Activated gamma-delta T cell (primary cell): ENCODE results near the gene ANKRD61.
"Not testable (repeated sequence)": the region's sequence is repeated elsewhere in the genome, so short reads cannot be mapped to it uniquely, and the experiment has no call there.

ENCODE experiments used
- DNase-seq: peaks from one replicate; lab custom pipeline; 2025; lab: John Stamatoyannopoulos, UW

Gene ANKRD61

GRCh38 chr7:6031567-6031966 is 391 bp downstream of the ANKRD61 start:
- DNase-seq, result no peak

DNA sequence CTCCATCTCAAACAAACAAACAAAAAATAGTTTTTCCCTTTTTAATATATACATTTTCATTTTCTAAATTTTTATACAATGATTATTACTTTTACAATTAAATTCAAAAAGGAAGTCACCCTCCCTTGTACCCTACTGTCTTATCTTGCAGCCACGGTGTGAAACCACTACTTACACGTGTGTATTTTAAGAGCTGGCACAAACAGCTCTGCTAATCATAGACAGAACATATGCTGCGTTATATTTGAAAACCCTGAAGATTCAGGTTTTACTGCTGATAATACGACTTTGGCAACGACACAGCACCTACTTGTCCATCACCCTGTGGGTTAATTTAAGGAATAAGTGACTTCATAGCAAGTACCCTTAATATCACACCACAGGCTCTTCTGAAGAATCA is 991 bp downstream of the ANKRD61 start:
- DNase-seq, result no peak

DNA sequence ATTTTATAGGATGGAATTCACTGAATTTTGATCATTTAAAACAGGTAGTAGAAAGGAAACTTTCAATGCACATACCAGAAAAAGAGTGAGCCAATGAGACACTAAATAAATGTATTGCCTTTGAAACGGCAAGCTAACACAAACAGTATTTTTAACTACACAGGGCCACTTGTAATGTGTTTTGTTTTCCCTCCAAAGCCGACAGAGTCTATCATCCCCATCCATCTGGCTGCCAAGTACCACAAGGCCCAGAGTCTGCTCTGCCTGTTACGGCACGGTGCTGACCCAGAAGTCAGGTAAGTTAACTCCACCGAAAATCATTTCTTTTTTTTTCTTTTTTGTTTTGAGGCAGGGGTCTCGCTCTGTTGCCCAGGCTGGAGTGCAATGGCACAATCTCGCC is 1.5 kb downstream of the ANKRD61 start:
- no peak for DNase-seq

GRCh38 chr7:6035165-6035564 is 4.0 kb downstream of the ANKRD61 start:
- no peak for DNase-seq

DNA sequence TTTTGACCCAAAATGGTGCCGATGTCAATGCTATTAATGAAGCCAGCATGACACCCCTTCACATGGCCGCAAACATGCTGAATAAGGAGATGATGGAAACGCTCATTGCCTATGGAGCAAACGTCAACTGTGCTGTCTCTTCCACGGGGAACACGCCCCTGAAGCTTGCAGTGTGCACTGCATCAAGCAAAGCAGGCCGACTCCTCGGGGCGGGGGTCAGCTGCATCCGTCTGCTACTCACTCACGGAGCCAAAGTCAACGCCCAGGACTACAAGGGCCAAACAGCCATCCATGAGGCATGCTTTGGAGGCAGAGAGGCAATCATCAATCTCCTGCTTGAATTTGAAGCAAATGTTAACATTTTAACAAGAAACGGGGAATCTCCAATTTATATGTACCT is 4.5 kb downstream of the ANKRD61 start:
- DNase-seq, result no peak

DNA sequence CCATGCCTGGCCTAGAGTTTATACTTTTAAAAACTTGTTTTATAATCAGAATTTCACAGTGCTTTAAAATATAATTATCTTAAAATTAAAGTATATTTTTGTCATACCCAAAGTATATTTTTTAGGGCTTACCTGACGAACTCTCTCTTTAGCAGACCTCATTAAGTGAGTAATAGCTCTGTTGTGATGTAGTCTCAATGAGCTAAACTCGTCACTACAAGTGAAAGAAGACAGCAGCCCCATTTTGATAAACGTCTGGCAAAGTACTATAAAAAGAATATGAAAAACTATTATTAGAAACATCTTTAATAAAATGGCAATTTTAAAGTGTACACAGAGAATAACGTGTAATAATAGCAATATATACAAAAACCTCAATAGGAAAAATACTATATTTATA is 18.6 kb downstream of the ANKRD61 start:
- no peak for DNase-seq

GRCh38 chr7:6051185-6051584 is 20.0 kb downstream of the ANKRD61 start:
- DNase-seq, result not testable (repeated sequence)

DNA sequence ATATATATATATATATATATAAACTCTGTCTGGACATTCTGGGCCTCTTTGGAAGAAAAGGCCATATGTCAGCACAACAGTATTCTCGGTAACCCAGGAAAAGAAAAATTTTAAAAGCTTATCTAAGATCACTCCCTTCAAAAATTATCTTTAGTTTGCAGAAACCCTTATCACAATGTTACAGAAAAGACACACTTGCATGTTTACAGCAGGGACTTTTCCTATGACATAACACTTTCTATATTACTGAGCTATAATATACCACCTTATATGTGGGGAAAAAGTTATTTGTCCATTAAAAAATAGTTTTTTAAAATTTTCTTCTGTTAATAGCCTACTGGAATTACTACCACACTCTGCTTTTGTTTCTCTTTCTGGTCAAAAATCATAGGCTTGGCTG is 25.4 kb downstream of the ANKRD61 start:
- DNase-seq, result no peak

- DNase-seq, result no peak
Measured at GRCh38 chr7:6057316-6058129, 26.3 kb downstream of the ANKRD61 start.

- DNase-seq, result not testable (repeated sequence)
Measured at GRCh38 chr7:6059941-6060340, 28.8 kb downstream of the ANKRD61 start.

- DNase-seq, result no peak
Measured at GRCh38 chr7:6071406-6071805, 40.2 kb downstream of the ANKRD61 start.

DNA sequence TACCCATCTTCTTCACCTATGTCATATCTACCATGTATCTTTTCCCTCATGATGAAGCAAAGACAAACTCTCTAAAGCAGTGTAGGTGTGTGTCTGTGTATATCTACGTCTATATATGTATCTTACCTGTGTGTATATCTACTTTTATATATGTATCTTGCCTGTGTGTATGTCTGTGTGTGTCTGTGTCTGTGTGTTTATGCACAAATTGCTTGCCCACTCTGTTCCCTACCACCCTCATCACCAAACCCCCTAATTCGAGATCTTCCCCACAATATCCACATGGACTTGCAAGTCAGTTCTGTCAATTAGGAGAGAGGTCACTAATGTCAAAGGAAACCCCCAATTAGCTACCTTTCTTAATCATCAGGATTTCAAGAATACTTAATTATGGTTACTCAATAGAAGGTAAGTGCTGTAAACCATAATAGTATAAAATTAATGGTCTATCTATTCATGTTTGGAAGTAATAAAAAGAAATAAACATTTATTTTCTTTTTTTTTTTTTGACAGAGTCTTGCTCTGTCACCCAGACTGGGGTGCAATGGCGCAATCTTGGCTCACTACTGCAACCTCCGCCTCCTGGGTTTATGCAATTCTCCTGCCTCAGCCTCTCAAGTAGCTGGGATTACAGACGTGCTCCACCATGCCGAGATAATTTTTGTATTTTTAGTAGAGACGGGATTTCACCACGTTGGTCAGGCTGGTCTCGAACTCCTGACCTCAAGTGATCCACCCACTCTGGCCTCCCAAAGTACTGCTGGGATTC is 43.6 kb downstream of the ANKRD61 start:
- no peak for DNase-seq

DNA sequence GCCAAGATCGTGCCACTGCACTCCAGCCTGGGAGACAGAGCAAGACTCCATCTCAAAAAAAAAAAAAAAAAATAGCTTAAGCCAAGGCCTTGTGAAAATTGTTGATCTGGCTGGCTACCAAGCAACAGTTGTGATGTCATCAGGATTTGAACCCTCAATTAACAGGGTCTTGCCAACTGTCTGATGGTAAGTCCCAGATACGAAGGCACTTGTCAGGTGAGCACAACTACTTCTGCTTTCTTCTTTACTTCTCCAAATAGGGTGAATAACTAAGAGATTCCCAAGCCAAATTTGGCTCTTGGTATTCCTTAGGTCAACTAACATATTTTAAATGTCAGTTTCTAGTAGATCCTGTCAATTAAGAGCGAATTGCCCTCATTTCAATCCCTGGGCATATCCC is 47.4 kb downstream of the ANKRD61 start:
- DNase-seq, result no peak

DNA sequence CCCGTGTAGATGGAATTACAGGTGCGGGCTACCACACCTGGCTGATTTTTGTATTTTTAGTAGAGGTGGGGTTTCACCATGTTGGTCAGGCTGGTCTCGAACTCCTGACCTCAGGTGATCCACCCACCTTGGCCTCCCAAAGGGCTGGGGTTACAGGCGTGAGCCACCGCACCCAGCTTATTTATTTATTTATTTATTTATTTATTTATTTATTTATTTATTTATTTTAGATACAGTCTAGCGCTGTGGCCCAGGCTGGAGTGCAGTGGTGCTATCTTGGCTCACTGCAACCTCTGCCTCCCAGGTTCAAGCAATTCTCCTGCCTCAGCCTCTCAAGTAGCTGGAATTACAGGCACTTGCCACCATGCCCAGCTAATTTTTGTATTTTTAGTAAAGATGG is 51.9 kb downstream of the ANKRD61 start:
- DNase-seq, result not testable (repeated sequence)
